DOHH2 (cell line): Measurements from ENCODE around the gene DYNC2H1.

Experiments used
- CTCF ChIP-seq: fragments of 200-600 bp; sonication (generic); IDR thresholded peaks from one replicate; pipeline ENCODE4 v1.5.1; 2014; ENCODE audit warnings: antibody characterized with exemption, mild to moderate bottlenecking, low read depth, low read length; ENCODE audit not compliant: poor library complexity, severe bottlenecking
- EZH2phosphoT487 ChIP-seq: fragments of 200-600 bp; sonication (generic); IDR thresholded peaks from 2 replicates; pipeline ENCODE4 v1.6.1; 2017; ENCODE audit warnings: borderline replicate concordance, mild to moderate bottlenecking, antibody characterized with exemption, low read length, moderate library complexity, mixed read lengths

DNA sequence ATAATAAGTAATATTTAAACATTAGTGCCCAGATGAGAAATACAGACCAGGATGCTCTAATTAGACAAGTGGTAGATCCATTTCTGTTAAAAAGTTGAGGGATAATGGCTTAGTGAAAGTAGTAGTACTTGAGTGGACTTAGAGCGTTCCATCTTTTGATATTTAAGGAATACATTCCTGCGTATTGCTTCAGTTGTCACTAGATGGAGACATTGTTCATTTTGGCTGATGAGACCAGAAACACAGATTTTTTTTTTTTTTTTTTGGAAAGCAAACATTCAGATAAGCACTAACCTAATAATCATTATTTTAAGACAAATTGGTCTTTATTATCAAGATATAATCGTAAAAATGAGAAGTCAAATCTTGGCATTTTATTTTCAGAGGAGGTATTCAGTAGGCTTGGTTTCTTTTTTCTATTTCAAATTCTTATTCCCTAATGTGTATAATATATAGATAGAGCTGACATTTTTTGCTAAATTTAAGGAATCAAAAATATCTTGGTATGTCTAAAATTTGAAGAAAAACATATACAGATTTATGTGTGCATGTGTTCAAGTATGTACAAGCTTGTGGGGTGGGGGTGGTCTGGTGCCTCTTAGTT lies 92.9 kb downstream of the DYNC2H1 start:
- TF ChIP-seq CTCF (peak; percentile 66), EZH2phosphoT487 (no peak)
